ENCODE measurements around the gene SEPTIN12. TPM values are rescaled to one million over a fixed set of nuclear protein-coding genes. Genes with fewer than 3 reads are reported as not detected.
A peak's percentile ranks its signal among the peaks of the same experiment; 100 is the strongest.

SEPTIN12 gene
- total and polyA plus RNA-seq, 4 donors = not detected

DNA sequence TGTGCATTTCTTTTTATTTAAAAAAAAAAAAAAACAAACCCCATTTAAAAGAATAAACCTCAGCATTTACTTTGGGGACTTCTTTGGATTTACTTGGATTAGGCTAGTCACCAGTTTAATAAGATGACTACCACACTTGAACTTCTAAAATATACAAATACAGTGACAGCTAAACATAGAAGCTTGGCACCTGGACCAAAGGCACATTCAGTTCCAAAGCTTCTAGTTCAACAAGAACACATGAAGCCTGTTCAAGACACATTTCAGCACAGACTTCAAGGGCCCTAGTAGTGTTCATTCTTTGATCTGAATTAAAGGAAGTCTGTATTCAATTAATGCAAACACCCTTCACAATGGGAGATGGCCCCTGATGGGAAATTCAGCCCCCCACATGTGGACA, 25.9 kb upstream of the SEPTIN12 start:
- DNase-seq (no peak), ATAC-seq (ENCODE audit: insufficient read depth, low FRiP score) (no peak)
- Histone ChIP-seq H3K27ac (ENCODE audit: low read depth in 1 of 2, low read length in 1 of 2) (peak overlapping the region in 1 of 2 donors; percentile 69), H3K4me1 (ENCODE audit: control insufficient read depth in 5 of 5, insufficient read depth in 5 of 5, low read length in 5 of 5) (peaks cover 0 to 2% (median 0%) of the 10 kb centered on the region in 5 donors), H3K4me3 (no peak overlapping the region), H3K9me3 (ENCODE audit: control insufficient read depth in 4 of 4, insufficient read depth in 3 of 4, low read length in 3 of 4) (no peaks in the 10 kb centered on the region), H3K27me3 (ENCODE audit: control insufficient read depth in 3 of 3, insufficient read depth in 3 of 3, low read length in 2 of 3) (no peaks in the 10 kb centered on the region), H3K36me3 (ENCODE audit: control insufficient read depth in 4 of 4, insufficient read depth in 4 of 4, low read length in 4 of 4) (peaks cover 12 to 55% (median 31%) of the 10 kb centered on the region in 4 donors), H3K9ac (ENCODE audit: insufficient read depth in 1 of 2, low read length in 2 of 2) (no peak overlapping the region)
- TF ChIP-seq, protein P1, sequence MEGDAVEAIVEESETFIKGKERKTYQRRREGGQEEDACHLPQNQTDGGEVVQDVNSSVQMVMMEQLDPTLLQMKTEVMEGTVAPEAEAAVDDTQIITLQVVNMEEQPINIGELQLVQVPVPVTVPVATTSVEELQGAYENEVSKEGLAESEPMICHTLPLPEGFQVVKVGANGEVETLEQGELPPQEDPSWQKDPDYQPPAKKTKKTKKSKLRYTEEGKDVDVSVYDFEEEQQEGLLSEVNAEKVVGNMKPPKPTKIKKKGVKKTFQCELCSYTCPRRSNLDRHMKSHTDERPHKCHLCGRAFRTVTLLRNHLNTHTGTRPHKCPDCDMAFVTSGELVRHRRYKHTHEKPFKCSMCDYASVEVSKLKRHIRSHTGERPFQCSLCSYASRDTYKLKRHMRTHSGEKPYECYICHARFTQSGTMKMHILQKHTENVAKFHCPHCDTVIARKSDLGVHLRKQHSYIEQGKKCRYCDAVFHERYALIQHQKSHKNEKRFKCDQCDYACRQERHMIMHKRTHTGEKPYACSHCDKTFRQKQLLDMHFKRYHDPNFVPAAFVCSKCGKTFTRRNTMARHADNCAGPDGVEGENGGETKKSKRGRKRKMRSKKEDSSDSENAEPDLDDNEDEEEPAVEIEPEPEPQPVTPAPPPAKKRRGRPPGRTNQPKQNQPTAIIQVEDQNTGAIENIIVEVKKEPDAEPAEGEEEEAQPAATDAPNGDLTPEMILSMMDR (IDR thresholded peaks at IDR 0.05; ENCODE audit: control extremely low read depth, extremely low read depth) = no peak

DNA sequence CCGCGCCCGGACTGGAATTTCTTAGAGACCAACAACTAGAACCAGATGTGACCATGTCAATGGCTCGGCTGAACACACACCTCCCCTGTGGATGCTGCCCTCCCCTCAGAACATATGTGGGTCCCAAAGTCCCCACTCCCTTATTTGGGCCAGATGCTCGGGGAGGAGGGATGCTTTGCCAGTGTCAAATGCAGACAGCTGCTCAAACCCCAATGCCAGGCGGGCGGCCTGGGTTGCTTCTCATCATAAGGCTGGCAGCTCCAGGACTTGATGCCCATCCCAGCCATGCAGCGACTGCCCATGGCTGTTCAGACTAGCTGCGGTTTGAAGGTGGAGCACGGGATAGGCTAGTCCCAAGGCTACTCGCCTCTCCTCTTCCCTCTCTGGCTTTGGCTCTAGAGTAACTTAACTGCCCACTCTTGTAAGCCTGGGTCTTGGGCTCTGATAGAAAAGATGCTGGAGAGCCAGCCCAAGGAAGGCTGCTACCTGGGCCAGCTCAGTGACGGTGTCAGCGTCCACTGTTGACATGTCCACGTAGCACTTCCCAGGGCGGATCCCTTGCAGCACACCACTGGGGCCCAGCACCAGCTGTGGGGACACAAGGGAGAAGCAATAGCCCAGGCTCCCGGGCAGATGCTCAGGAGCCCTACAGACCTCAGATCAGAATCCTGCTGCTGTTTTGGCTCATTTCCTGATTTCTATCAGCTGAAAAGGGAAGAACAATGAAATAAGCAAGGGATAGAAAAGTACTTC, 25.3 kb upstream of the SEPTIN12 start:
- no peaks in the 10 kb centered on the region for H3K9me3 ChIP-seq (ENCODE audit: control insufficient read depth in 4 of 4, insufficient read depth in 3 of 4, low read length in 3 of 4)
- H3K27me3 ChIP-seq (ENCODE audit: control insufficient read depth in 3 of 3, insufficient read depth in 3 of 3, low read length in 2 of 3) = no peaks in the 10 kb centered on the region
- TF ChIP-seq, protein P1 (IDR thresholded peaks at IDR 0.05; ENCODE audit: control extremely low read depth, extremely low read depth) = no peak
- ATAC-seq (ENCODE audit: insufficient read depth, low FRiP score) = no peak
- H3K36me3 ChIP-seq (ENCODE audit: control insufficient read depth in 4 of 4, insufficient read depth in 4 of 4, low read length in 4 of 4) = peaks cover 14 to 50% (median 29%) of the 10 kb centered on the region in 4 donors
- H3K4me3 ChIP-seq = no peak overlapping the region
- H3K27ac ChIP-seq (ENCODE audit: low read depth in 1 of 2, low read length in 1 of 2) = peak overlapping the region in 1 of 2 donors; percentile 88
- peaks cover 0 to 2% (median 0%) of the 10 kb centered on the region in 5 donors for H3K4me1 ChIP-seq (ENCODE audit: control insufficient read depth in 5 of 5, insufficient read depth in 5 of 5, low read length in 5 of 5)
- 96 to 98% methylated on average over 16 of the region's 16 CpGs for WGBS, 2 donors
- H3K9ac ChIP-seq (ENCODE audit: insufficient read depth in 1 of 2, low read length in 2 of 2) = no peak overlapping the region
- DNase-seq = no peak

- H3K36me3 ChIP-seq (ENCODE audit: control insufficient read depth in 4 of 4, insufficient read depth in 4 of 4, low read length in 4 of 4) = peaks cover 14 to 50% (median 34%) of the 10 kb centered on the region in 4 donors
- DNase-seq (no peak), ATAC-seq (ENCODE audit: insufficient read depth, low FRiP score) (no peak)
- H3K4me3 ChIP-seq = no peak overlapping the region
- peaks cover 0 to 2% (median 0%) of the 10 kb centered on the region in 5 donors for H3K4me1 ChIP-seq (ENCODE audit: control insufficient read depth in 5 of 5, insufficient read depth in 5 of 5, low read length in 5 of 5)
- no peaks in the 10 kb centered on the region for H3K9me3 ChIP-seq (ENCODE audit: control insufficient read depth in 4 of 4, insufficient read depth in 3 of 4, low read length in 3 of 4)
- H3K9ac ChIP-seq (ENCODE audit: insufficient read depth in 1 of 2, low read length in 2 of 2) = no peak overlapping the region
- TF ChIP-seq, protein P1 (IDR thresholded peaks at IDR 0.05; ENCODE audit: control extremely low read depth, extremely low read depth) = no peak
- no peak overlapping the region for H3K27ac ChIP-seq (ENCODE audit: low read depth in 1 of 2, low read length in 1 of 2)
- 93 to 97% methylated on average over 9 of the region's 9 CpGs for WGBS, 2 donors
- H3K27me3 ChIP-seq (ENCODE audit: control insufficient read depth in 3 of 3, insufficient read depth in 3 of 3, low read length in 2 of 3) = no peaks in the 10 kb centered on the region
Observed at GRCh38 chr16:4811773-4812172, 23.6 kb upstream of the SEPTIN12 start.

Data from lung (tissue), 12 donors.